ENCODE measurements around the gene COP1. TPM values are rescaled to one million over a fixed set of nuclear protein-coding genes. Genes with fewer than 3 reads are reported as not detected.
A peak's percentile ranks its signal among the peaks of the same experiment; 100 is the strongest.

Gene COP1
- total RNA-seq, 4 donors from 2014 or later, result 74.1 to 104 (median 87.5) TPM

DNA sequence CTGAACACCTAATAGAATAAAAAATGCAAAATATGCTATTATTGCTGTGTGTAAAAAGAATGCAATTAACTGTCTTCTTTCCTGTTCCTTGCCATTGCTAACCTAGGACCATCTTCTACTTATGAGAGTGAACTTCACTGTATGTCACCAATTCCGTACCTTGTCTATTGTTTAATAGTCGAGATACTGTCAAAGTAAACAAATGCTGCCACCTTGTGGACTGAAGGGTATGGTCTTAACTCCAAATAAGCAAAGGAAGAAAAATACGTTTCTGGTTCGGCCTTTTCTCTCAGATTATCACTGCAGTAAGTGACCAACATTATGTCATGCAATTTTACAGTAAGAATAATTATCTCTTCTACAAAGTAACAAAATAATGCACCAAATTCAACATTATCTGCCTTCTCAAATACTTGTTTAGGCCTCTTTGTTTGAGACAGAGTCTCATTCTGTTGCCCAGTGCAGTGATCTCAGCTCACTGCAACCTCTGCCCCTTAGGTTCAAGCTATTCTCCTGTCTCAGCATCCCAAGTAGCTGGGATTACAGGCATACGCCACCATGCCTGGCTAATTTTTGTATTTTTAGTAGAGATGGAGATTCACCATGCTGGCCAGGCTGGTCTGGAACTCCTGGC is 133.4 kb downstream of the COP1 start:
- Histone ChIP-seq H3K4me3 (no peak overlapping the region), H3K27ac (no peak overlapping the region), H3K27me3 (no peaks in the 10 kb centered on the region), H3K4me1 (peaks cover 0 to 6% (median 0%) of the 10 kb centered on the region in 4 donors), H3K36me3 (peaks cover 0 to 33% (median 0%) of the 10 kb centered on the region in 3 donors), H3K9me3 (peaks cover 0 to 23% (median 4%) of the 10 kb centered on the region in 4 donors)
- DNase-seq (ENCODE audit: low spot score in 2 of 2), result peak in 1 of 2 donors; percentile 65
- no peak for TF ChIP-seq EP300 (IDR thresholded peaks at IDR 0.05)
- TF ChIP-seq, protein P1, sequence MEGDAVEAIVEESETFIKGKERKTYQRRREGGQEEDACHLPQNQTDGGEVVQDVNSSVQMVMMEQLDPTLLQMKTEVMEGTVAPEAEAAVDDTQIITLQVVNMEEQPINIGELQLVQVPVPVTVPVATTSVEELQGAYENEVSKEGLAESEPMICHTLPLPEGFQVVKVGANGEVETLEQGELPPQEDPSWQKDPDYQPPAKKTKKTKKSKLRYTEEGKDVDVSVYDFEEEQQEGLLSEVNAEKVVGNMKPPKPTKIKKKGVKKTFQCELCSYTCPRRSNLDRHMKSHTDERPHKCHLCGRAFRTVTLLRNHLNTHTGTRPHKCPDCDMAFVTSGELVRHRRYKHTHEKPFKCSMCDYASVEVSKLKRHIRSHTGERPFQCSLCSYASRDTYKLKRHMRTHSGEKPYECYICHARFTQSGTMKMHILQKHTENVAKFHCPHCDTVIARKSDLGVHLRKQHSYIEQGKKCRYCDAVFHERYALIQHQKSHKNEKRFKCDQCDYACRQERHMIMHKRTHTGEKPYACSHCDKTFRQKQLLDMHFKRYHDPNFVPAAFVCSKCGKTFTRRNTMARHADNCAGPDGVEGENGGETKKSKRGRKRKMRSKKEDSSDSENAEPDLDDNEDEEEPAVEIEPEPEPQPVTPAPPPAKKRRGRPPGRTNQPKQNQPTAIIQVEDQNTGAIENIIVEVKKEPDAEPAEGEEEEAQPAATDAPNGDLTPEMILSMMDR (IDR thresholded peaks at IDR 0.05), result peak; percentile 31 to 61 (median 44)
- WGBS, 2 donors, result 26 to 27% methylated on average over 5 of the region's 5 CpGs

DNA sequence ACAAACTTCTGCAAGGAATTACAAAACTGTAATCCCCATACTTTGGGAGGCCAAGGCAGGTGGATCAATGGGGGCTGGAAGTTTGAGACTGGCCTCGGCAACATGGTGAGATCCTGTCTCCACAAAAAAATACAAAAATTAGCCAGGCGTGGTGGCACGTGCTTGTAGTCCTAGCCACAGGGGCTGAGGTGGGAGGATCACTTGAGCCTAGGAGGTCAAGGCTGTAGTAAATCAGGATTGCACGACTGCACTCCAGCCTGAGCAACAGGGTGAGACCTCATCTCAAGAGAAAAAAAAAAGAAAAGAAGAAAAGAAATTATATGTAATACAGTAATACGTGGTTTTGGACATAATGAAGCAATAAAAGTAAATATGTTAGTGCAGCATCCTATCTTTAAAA is 138.2 kb downstream of the COP1 start:
- TF ChIP-seq, protein P1 (IDR thresholded peaks at IDR 0.05), result no peak
- TF ChIP-seq POLR2A (IDR thresholded peaks at IDR 0.05), result no peak
- no peak for TF ChIP-seq EP300 (IDR thresholded peaks at IDR 0.05)
- H3K27ac ChIP-seq, result no peak overlapping the region
- H3K27me3 ChIP-seq, result no peaks in the 10 kb centered on the region
- H3K9me3 ChIP-seq, result no peaks in the 10 kb centered on the region
- DNase-seq (ENCODE audit: low spot score in 2 of 2), result no peak
- peaks cover 0 to 6% (median 0%) of the 10 kb centered on the region in 4 donors for H3K4me1 ChIP-seq
- H3K4me3 ChIP-seq, result no peak overlapping the region
- 84 to 85% methylated on average over 5 of the region's 5 CpGs for WGBS, 2 donors
- H3K36me3 ChIP-seq, result no peaks in the 10 kb centered on the region

DNA sequence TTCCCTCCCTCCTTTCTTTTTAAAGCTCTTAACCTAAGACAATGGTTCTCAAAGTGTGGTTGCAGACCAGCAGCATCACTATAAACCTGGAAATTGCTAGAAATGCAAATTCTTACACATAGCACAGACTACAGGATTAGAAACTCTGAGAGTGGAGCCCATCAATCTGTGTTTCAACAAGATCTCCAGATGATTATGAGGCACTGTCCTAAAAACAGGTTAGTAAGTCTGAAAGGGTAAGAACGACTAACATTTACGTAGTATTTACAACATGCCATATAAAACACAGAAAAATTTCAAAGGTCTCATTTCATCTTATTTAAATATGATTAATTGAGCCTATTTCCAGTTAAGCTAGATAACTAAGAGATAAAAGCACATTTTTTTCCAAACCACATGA is 138.8 kb downstream of the COP1 start:
- H3K36me3 ChIP-seq, result no peaks in the 10 kb centered on the region
- no peaks in the 10 kb centered on the region for H3K27me3 ChIP-seq
- peaks cover 0 to under 1% (median 0%) of the 10 kb centered on the region in 4 donors for H3K4me1 ChIP-seq
- WGBS, 2 donors, result 93 to 94% methylated on average over 2 of the region's 2 CpGs
- no peak for DNase-seq (ENCODE audit: low spot score in 2 of 2)
- TF ChIP-seq EP300 (IDR thresholded peaks at IDR 0.05), result no peak
- no peak for TF ChIP-seq POLR2A (IDR thresholded peaks at IDR 0.05)
- TF ChIP-seq, protein P1 (IDR thresholded peaks at IDR 0.05), result no peak
- no peak overlapping the region for H3K4me3 ChIP-seq
- H3K27ac ChIP-seq, result no peak overlapping the region
- no peaks in the 10 kb centered on the region for H3K9me3 ChIP-seq

- Histone ChIP-seq H3K4me3 (no peak overlapping the region), H3K27ac (no peak overlapping the region), H3K4me1 (no peaks in the 10 kb centered on the region), H3K9me3 (no peaks in the 10 kb centered on the region), H3K36me3 (no peaks in the 10 kb centered on the region), H3K27me3 (no peaks in the 10 kb centered on the region)
- WGBS, 2 donors, result 88 to 98% methylated on average over 1 of the region's 1 CpG
- TF ChIP-seq POLR2A (IDR thresholded peaks at IDR 0.05), result no peak
- TF ChIP-seq EP300 (IDR thresholded peaks at IDR 0.05), result no peak
- TF ChIP-seq, protein P1 (IDR thresholded peaks at IDR 0.05), result no peak
- no peak for DNase-seq (ENCODE audit: low spot score in 2 of 2)
Observed at GRCh38 chr1:176066709-176067108, 140.4 kb downstream of the COP1 start.

DNA sequence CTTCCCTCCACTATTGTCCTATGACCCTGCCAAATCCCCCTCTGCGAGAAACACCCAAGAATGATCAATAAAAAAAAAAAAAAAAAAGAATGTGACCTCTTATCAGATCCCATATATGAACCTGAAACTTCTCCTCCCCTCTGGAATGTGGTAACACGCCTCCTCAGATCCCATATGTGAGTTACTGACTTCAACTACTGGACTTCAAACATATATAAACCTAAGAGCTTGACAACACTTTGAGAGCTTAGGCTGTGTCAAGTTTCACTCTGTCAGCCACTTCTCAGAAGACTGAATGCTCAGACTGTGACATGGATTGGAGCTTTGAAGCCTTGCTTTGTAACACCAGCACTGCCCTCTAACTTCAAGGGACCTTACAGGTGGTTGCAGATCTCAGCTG is 148.4 kb downstream of the COP1 start:
- TF ChIP-seq EP300 (IDR thresholded peaks at IDR 0.05) (no peak), POLR2A (IDR thresholded peaks at IDR 0.05) (no peak)
- TF ChIP-seq, protein P1 (IDR thresholded peaks at IDR 0.05), result no peak
- H3K36me3 ChIP-seq, result no peaks in the 10 kb centered on the region
- 45 to 79% methylated on average over 2 of the region's 2 CpGs for WGBS, 2 donors
- H3K27me3 ChIP-seq, result no peaks in the 10 kb centered on the region
- H3K4me1 ChIP-seq, result no peaks in the 10 kb centered on the region
- no peak overlapping the region for H3K27ac ChIP-seq
- DNase-seq (ENCODE audit: low spot score in 2 of 2), result no peak
- no peak overlapping the region for H3K4me3 ChIP-seq
- no peaks in the 10 kb centered on the region for H3K9me3 ChIP-seq

All from tibial nerve (tissue), 4 donors.